ENCODE measurements around the gene SHB. TPM values are rescaled to one million over a fixed set of nuclear protein-coding genes. Genes with fewer than 3 reads are reported as not detected.

Gene SHB
- total and polyA plus RNA-seq, 2 of the 8 experiments (the other 6 are each of a cell fraction or from before 2014, with no cell fraction given) = 4.1 to 12.6 TPM

DNA sequence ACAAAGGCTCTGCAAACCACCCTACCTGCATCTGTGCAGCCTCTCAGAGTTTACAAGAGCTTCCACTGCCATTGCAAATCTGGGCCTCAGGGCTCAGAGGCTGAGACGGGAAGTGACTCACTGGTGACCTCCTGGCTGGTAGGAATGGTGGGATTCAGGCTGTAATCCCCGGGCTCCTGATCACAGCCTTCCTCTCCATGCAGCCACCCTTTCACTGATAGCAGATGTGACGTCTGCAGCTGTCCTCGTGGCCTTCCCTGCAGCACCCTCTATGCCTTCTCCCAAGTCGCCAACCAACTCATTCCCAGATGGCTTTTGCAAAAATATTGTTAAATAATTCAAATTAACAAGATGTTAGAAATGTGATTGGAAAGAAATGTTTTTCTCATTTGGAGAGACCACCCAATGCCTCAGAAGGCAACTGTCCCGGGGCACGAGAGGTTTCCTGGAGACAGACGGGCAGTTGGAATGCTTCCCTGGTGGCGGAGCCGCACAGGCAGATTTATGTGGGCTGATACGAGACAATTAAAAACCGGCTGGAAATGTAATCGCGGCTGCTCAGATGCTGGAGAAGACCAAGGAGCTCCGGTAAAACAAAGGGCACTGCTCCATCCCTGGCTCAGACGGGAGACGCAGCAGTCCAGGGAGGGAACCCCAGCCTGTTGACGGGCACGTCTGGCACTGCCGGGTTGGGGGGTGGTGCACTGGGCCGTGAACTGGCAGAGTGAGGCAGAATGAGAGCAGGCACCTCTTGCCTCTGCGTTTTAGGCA lies 130.7 kb downstream of the SHB start:
- H3K4me2 ChIP-seq (ENCODE audit: insufficient read depth in 1 of 2, low read depth in 2 of 2, low read length in 2 of 2) = no peak overlapping the region
- no peak overlapping the region for H2AFZ ChIP-seq (ENCODE audit: low read length)
- no peak overlapping the region for H2BK120ac ChIP-seq (replicated peaks; ENCODE audit: low read depth, low read length)
- H3K18ac ChIP-seq (ENCODE audit: extremely low read depth, low read length) = no peak overlapping the region
- no peak overlapping the region for H2BK20ac ChIP-seq (ENCODE audit: low read length)
- H3K79me2 ChIP-seq (ENCODE audit: control insufficient read depth in 1 of 2, insufficient read depth in 2 of 2, low read length in 2 of 2) = no peaks in the 10 kb centered on the region
- no peak overlapping the region for H4K91ac ChIP-seq (replicated peaks; ENCODE audit: insufficient read length, low read length)
- FAIRE-seq = no peak
- peak overlapping the region; percentile 41; the same call in 1 of the 2 replicates for H4K8ac ChIP-seq (ENCODE audit: extremely low read depth, insufficient read depth, low read length)
- 90% methylated on average over 19 of the region's 22 CpGs; no CpG with 5 or more reads in 1 of the 2 experiments for WGBS, 2 experiments (ENCODE audit: extremely low coverage in 1 of 2, insufficient coverage in 1 of 2, insufficient read length in 1 of 2, insufficient replicate concordance in 2 of 2, low coverage in 1 of 2, low lambda C conversion rate in 2 of 2, missing lambda C conversion rate in 1 of 2)
- no peak overlapping the region for H4K5ac ChIP-seq (ENCODE audit: insufficient read length, low read depth, low read length)
- H3K27ac ChIP-seq (ENCODE audit: low read depth, low read length) = no peak overlapping the region
- H3K4me3 ChIP-seq (ENCODE audit: extremely low read depth in 1 of 4, insufficient read depth in 2 of 4, low read depth in 3 of 4, low read length in 4 of 4) = no peak overlapping the region
- no peak overlapping the region for H2BK15ac ChIP-seq (ENCODE audit: low read length)
- ChIA-PET CTCF (ENCODE audit: partially characterized antibody) (interaction anchor here (0.8 to 5.7 kb wide), 10 partner anchors 12 to 425 kb away, joined by 3 to 29 read pairs (median 4); no protein-coding TSS in a partner anchor), POLR2A (ENCODE audit: partially characterized antibody) (interaction anchor here (1.6 kb wide), 1 partner anchor 79 kb away, joined by 4 read pairs; no protein-coding TSS in a partner anchor)
- H2AK5ac ChIP-seq (ENCODE audit: low read depth, low read length) = no peak overlapping the region
- no peak overlapping the region for H3K56ac ChIP-seq (replicated peaks; ENCODE audit: insufficient read length, low read depth, low read length)
- no peak overlapping the region for H3K23ac ChIP-seq (ENCODE audit: insufficient read length)
- H3K36me3 ChIP-seq (ENCODE audit: control insufficient read depth in 2 of 4, insufficient read depth in 4 of 4, low read length in 3 of 4) = no peaks in the 10 kb centered on the region
- H3K23me2 ChIP-seq (ENCODE audit: low read depth, low read length) = no peaks in the 10 kb centered on the region
- H4K20me1 ChIP-seq (replicated peaks in 1 of 2; ENCODE audit: control insufficient read depth in 1 of 2, insufficient read depth in 2 of 2, low read length in 2 of 2) = peaks cover 1 to 3% of the 10 kb centered on the region in 2 experiments
- H3K14ac ChIP-seq (ENCODE audit: insufficient read length) = no peak overlapping the region
- DNase-seq (ENCODE audit: low read depth in 1 of 2, low spot score in 2 of 2) = no peak
- no peaks in the 10 kb centered on the region for H3K27me3 ChIP-seq (replicated peaks in 1 of 4; ENCODE audit: control insufficient read depth in 3 of 4, extremely low read depth in 1 of 4, insufficient read depth in 3 of 4, low read length in 3 of 4)
- H2BK5ac ChIP-seq (ENCODE audit: low read depth, low read length) = peak overlapping the region; percentile 9; the same call in 1 of the 2 replicates
- H3K9ac ChIP-seq (replicated peaks in 1 of 4; ENCODE audit: extremely low read depth in 1 of 4, low read depth in 3 of 4, low read length in 3 of 4) = no peak overlapping the region
- H3K9me3 ChIP-seq (ENCODE audit: insufficient read depth in 2 of 2, low read depth in 1 of 2, low read length in 1 of 2) = no peaks in the 10 kb centered on the region
- peaks cover 0 to 10% (median 2%) of the 10 kb centered on the region in 4 experiments; a peak in 2 of 7 replicates for H3K4me1 ChIP-seq (replicated peaks in 1 of 4; ENCODE audit: control insufficient read depth in 3 of 4, insufficient read depth in 4 of 4, low read length in 3 of 4)
- no peak overlapping the region for H2BK12ac ChIP-seq (ENCODE audit: low read depth, low read length)
- no peaks in the 10 kb centered on the region for H3K79me1 ChIP-seq (ENCODE audit: low read depth, low read length)
- no peak overlapping the region for H3K4ac ChIP-seq (replicated peaks; ENCODE audit: insufficient read length, low read depth, low read length)
- TF ChIP-seq, protein P1, sequence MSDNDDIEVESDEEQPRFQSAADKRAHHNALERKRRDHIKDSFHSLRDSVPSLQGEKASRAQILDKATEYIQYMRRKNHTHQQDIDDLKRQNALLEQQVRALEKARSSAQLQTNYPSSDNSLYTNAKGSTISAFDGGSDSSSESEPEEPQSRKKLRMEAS (IDR thresholded peaks at IDR 0.05) = no peak
- TF ChIP-seq PHF8 (conservative IDR thresholded peaks at IDR 0.05; ENCODE audit: low read depth, low read length) = no peak
- TF ChIP-seq NRF1 (IDR thresholded peaks at IDR 0.05; ENCODE audit: low read depth, low read length) = no peak
- no peak for TF ChIP-seq GTF2F1 (IDR thresholded peaks at IDR 0.05; ENCODE audit: borderline replicate concordance, low read depth, low read length)
- TF ChIP-seq SIN3A (conservative IDR thresholded peaks at IDR 0.05 in 1 of 2, IDR thresholded peaks at IDR 0.05 in 1 of 2; ENCODE audit: low read depth in 1 of 2, low read length in 2 of 2) = no peak
- TF ChIP-seq MAFK (IDR thresholded peaks at IDR 0.05; ENCODE audit: low read depth, low read length) = no peak
- TF ChIP-seq SUZ12 (IDR thresholded peaks at IDR 0.05; ENCODE audit: low read length) = no peak
- no peak for TF ChIP-seq TAF7 (optimal IDR thresholded peaks at IDR 0.05; ENCODE audit: borderline replicate concordance, low read depth, low read length)
- TF ChIP-seq EZH2 (IDR thresholded peaks at IDR 0.05; ENCODE audit: low read depth, low read length, severe bottlenecking) = no peak
- no peak for TF ChIP-seq SRF (IDR thresholded peaks at IDR 0.05; ENCODE audit: low read depth, low read length)
- TF ChIP-seq RBBP5 (IDR thresholded peaks at IDR 0.05; ENCODE audit: borderline replicate concordance, low read depth, low read length) = no peak
